Brain microvascular endothelial cell (primary cell): ENCODE results near the gene TRPM4.
A peak's percentile ranks its signal among the peaks of the same experiment; 100 is the strongest.

Experiments
- DNase-seq: peaks from one replicate; pipeline ENCODE4 v3.0.0-alpha.2; 2020
- H3K27ac ChIP-seq: fragments of 250-450 bp; sonication (Bioruptor Pico); 2 replicates; pipeline ENCODE4 v1.5.1; 2020; ENCODE audit warnings: mild to moderate bottlenecking, moderate library complexity
- H3K27me3 ChIP-seq: fragments of 250-450 bp; sonication (Bioruptor Pico); replicated peaks from 2 replicates; pipeline ENCODE4 v1.5.1; 2020; ENCODE audit warnings: mild to moderate bottlenecking
- H3K36me3 ChIP-seq: fragments of 250-450 bp; sonication (Bioruptor Pico); replicated peaks from 2 replicates; pipeline ENCODE4 v1.5.1; 2020; ENCODE audit warnings: mild to moderate bottlenecking
- H3K4me3 ChIP-seq: 2 replicates; pipeline ENCODE4 v1.5.1; 2011; ENCODE audit warnings: low read depth, mild to moderate bottlenecking, control low read depth, low read length, moderate library complexity
- CTCF ChIP-seq: IDR thresholded peaks from 2 replicates; pipeline ENCODE4 v1.5.1; 2011; ENCODE audit warnings: low read depth, mild to moderate bottlenecking, moderate library complexity, low read length, control low read depth, inconsistent platforms; ENCODE audit errors: missing control alignments
- in situ Hi-C: cut with HindIII; loops from 2 replicates; pipeline ENCODE4 v1.10.0; 2017; ENCODE audit warnings: low sequenced_read_pairs, low pct_ligation_motif_present

The TRPM4 gene

GRCh38 chr19:49157445-49158224 is at the start of gene TRPM4:
Gene TRPM4 (plus strand): TSS chr19:49157792. CDS start chr19:49157867, 75 bp downstream.
- H3K4me3 ChIP-seq: peak within 1 kb of the TSS; percentile 92
- H3K27ac ChIP-seq: peak within 1 kb of the TSS; percentile 28
- no peaks in the 10 kb centered on the region for H3K27me3 ChIP-seq
- no peak for TF ChIP-seq CTCF
- DNase-seq: peak; percentile 74
- in situ Hi-C loops: no loop called here
- H3K36me3 ChIP-seq: peaks cover 2% of the 10 kb centered on the region

DNA sequence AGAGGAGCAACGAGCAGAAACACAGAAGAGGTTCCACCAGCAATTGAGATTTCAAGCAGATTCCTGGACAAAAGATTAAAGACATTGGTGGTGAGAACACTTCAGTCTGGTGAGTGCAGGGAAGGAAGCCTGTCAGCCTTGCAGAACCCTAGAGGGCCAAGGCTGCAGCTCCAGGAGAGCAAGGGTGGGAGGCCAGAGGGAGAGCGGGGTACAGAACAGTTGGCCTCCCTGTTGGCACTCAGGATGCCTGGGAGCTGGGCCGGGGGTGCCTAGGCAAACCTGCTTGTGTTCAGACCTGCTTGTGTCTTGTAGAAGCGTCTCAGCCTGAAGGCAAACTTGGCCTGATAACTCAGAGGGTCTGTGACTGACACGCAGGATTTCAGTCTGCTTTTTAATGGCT is 48.5 kb upstream of the TRPM4 start:
- no peak for TF ChIP-seq CTCF
- Histone ChIP-seq H3K27me3 (no peaks in the 10 kb centered on the region), H3K4me3 (no peak overlapping the region), H3K27ac (no peak overlapping the region), H3K36me3 (peaks cover 56% of the 10 kb centered on the region)
- in situ Hi-C loops: no loop called here
- DNase-seq: no peak

DNA sequence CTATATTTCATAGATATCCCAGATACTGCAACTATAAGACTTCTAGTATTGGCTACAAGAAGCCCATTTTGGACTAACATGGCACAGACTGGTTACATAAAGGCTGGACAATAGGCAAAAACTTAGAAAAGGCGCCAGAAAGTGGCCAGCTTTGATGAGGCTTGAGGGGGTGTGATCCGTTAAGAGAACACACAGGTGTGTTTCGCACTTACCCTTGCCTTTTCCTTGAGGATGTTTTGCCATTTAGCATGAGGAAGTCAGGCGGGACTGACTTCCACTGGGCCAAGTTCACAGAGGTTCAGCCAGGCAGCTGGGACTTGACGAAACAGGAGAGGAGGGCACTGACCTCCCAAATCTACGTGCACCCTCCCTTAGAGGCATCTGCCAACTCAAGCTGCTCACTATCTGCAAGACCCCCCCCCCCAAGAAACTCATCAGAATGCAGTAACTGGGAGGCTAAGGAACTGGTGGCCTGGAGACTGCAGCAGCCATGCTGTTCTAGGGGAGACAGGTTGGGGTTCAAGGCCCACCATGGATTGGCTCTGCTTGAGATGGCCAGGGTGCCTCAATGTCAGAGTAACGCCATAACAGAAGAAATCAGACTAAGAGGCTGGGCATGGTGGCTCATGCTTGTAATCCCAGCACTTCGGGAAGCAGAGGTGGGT is 47.9 kb upstream of the TRPM4 start:
- peaks cover 49% of the 10 kb centered on the region for H3K36me3 ChIP-seq
- DNase-seq: no peak
- in situ Hi-C loops: no loop called here

GRCh38 chr19:49110567-49110966 is 47.0 kb upstream of the TRPM4 start:
- Histone ChIP-seq H3K27ac (no peak overlapping the region), H3K4me3 (no peak overlapping the region), H3K27me3 (no peaks in the 10 kb centered on the region), H3K36me3 (peaks cover 41% of the 10 kb centered on the region)
- TF ChIP-seq CTCF: no peak
- in situ Hi-C loops: no loop called here
- DNase-seq: peak; percentile 15

More for the DNA sequence above, 47.9 kb upstream of the TRPM4 start:
- Histone ChIP-seq H3K27ac (no peak overlapping the region), H3K27me3 (no peaks in the 10 kb centered on the region), H3K4me3 (no peak overlapping the region)
- TF ChIP-seq CTCF: no peak

- no peaks in the 10 kb centered on the region for H3K27me3 ChIP-seq
- no peak for DNase-seq
- H3K27ac ChIP-seq: no peak overlapping the region
- in situ Hi-C loops: no loop called here
- TF ChIP-seq CTCF: no peak
- peaks cover 32% of the 10 kb centered on the region for H3K36me3 ChIP-seq
- H3K4me3 ChIP-seq: no peak overlapping the region
These were observed 46.2 kb upstream of the TRPM4 start for GRCh38 chr19:49111218-49111998.
